K562 (cell line): ENCODE results near the gene GUCA1A. TPM values are rescaled to one million over a fixed set of nuclear protein-coding genes. Genes with fewer than 3 reads are reported as not detected.
A peak's percentile ranks its signal among the peaks of the same experiment; 100 is the strongest.

Experiments
- CBX8 ChIP-seq: fragments of 200-600 bp; sonication (generic); IDR thresholded peaks from 2 replicates; pipeline ENCODE4 v1.6.1; 2012; ENCODE audit warnings: borderline replicate concordance, mixed run types, low read depth, mild to moderate bottlenecking, moderate library complexity, mixed read lengths, low read length, control low read depth, inconsistent platforms; ENCODE audit not compliant: poor library complexity, severe bottlenecking; ENCODE audit errors: extremely low read depth
- EZH2 ChIP-seq: IDR thresholded peaks from 2 replicates; pipeline ENCODE4 v1.6.1; 2012; ENCODE audit warnings: low read depth, mild to moderate bottlenecking, inconsistent platforms, low read length, borderline replicate concordance
- GTF2E2 ChIP-seq: fragments of 200-800 bp; sonication (Bioruptor generic); IDR thresholded peaks from 2 replicates; pipeline ENCODE4 v1.6.1; 2016; ENCODE audit warnings: missing genetic modification characterization, missing compliant biosample characterization
- ILF3 ChIP-seq: fragments of 450-650 bp; IDR thresholded peaks from 2 replicates; pipeline ENCODE4 v1.6.1; 2018; ENCODE audit warnings: antibody characterized with exemption, mild to moderate bottlenecking, moderate library complexity, borderline replicate concordance
- NFRKB ChIP-seq: fragments of 450-650 bp; IDR thresholded peaks from 2 replicates; pipeline ENCODE4 v1.6.1; 2016; ENCODE audit warnings: low read depth
- POLR3A ChIP-seq: IDR thresholded peaks from 2 replicates; pipeline ENCODE4 v1.6.1; 2011; ENCODE audit warnings: borderline replicate concordance, mild to moderate bottlenecking, moderate library complexity; ENCODE audit not compliant: insufficient read length, insufficient read depth; ENCODE audit errors: extremely low read depth
- TAF9B ChIP-seq: fragments of 450-650 bp; IDR thresholded peaks from 2 replicates; pipeline ENCODE4 v1.6.1; 2018; ENCODE audit warnings: mild to moderate bottlenecking; ENCODE audit not compliant: partially characterized antibody
- ZNF12 ChIP-seq: sonication (generic); formaldehyde crosslinking; IDR thresholded peaks from 2 replicates; pipeline ENCODE4 v1.4.0; 2020; ENCODE audit warnings: mild to moderate bottlenecking, missing genetic modification reagents
- ZNF263 ChIP-seq: sonication (generic); formaldehyde crosslinking; IDR thresholded peaks from 2 replicates; pipeline ENCODE4 v1.8.0; 2022; ENCODE audit warnings: mild to moderate bottlenecking, missing genetic modification reagents, borderline replicate concordance
- ZNF436 ChIP-seq: fragments of 250-450, 450-650 bp; sonication (Bioruptor Pico); formaldehyde crosslinking; IDR thresholded peaks from 2 replicates; pipeline ENCODE4 v1.7.0; 2020; ENCODE audit warnings: mild to moderate bottlenecking
- ZNF583 ChIP-seq: fragments of 250-450 bp; sonication (Bioruptor Pico); IDR thresholded peaks from 2 replicates; pipeline ENCODE4 v1.4.0; 2020
- ZSCAN32 ChIP-seq: fragments of 450-650 bp; formaldehyde crosslinking; IDR thresholded peaks from 2 replicates; pipeline ENCODE4 v1.4.0; 2020; ENCODE audit warnings: mild to moderate bottlenecking, moderate library complexity
- polyA plus RNA-seq, 8 experiments: library from polyadenylated mRNA; depleted of rRNA in 4 of 8; stranded (reverse) in 5 of 8; unstranded in 3 of 8; fragments of >200 nt; fragmentation: Nextera tagmentation in 2 of 8; fragmentation: Illumina TruSeq in 1 of 8; extraction: Ambion mirVana in 2 of 8; extraction: Trizol in 1 of 8; gene quantifications; 2 replicates each; pipeline versions ENCODE4 v1.2.1 to v1.2.3, GENCODE V29; 2011 to 2014; ENCODE audit warnings: inconsistent platforms in 1 of 8, missing spikeins in 1 of 8
- total RNA-seq, 7 experiments: library from RNA; depleted of rRNA in 6 of 7; stranded (reverse); fragments of >200 nt in 6 of 7; fragmentation: Illumina TruSeq in 2 of 7; extraction: Trizol in 2 of 7; gene quantifications; 2 replicates each; pipeline versions ENCODE4 v1.2.1 to v1.2.3, GENCODE V29; 2011 to 2021; ENCODE audit warnings: low replicate concordance in 1 of 7
- TF ChIP-seq, protein P1 (sequence below): fragments of 450-650 bp; IDR thresholded peaks from 2 replicates; pipeline ENCODE4 v1.6.1; 2016
- TF ChIP-seq, protein P2 (sequence below): fragments of 200-800 bp; sonication (Bioruptor generic); IDR thresholded peaks from 2 replicates; pipeline ENCODE4 v1.6.1; 2017; ENCODE audit warnings: missing genetic modification characterization, missing compliant biosample characterization
- TF ChIP-seq, protein P3 (sequence below), 3 experiments: IDR thresholded peaks in 2 of 3; conservative IDR thresholded peaks in 1 of 3; 2 replicates each; pipeline ENCODE4 v1.5.1; 2011 to 2012; ENCODE audit warnings: low read length in 3 of 3, mild to moderate bottlenecking in 3 of 3, control low read depth in 2 of 3, improper control_type of control experiment in 1 of 3, inconsistent platforms in 1 of 3, low read depth in 1 of 3, mixed read lengths in 1 of 3, moderate library complexity in 1 of 3; ENCODE audit not compliant: insufficient read depth in 2 of 3
- TF ChIP-seq, protein P4 (sequence below): fragments of 450-650 bp; IDR thresholded peaks from 2 replicates; pipeline ENCODE4 v1.6.1; 2016; ENCODE audit warnings: borderline replicate concordance
- TF ChIP-seq, protein P5 (sequence below): fragments of 250-450 bp; sonication (Bioruptor Pico); IDR thresholded peaks from 2 replicates; pipeline ENCODE4 v1.5.0; 2021; ENCODE audit warnings: mild to moderate bottlenecking, borderline replicate concordance

GUCA1A gene
- total and polyA plus RNA-seq, 9 of the 15 experiments (the other 6 are each of a cell fraction or from before 2014, with no cell fraction given): not detected

DNA sequence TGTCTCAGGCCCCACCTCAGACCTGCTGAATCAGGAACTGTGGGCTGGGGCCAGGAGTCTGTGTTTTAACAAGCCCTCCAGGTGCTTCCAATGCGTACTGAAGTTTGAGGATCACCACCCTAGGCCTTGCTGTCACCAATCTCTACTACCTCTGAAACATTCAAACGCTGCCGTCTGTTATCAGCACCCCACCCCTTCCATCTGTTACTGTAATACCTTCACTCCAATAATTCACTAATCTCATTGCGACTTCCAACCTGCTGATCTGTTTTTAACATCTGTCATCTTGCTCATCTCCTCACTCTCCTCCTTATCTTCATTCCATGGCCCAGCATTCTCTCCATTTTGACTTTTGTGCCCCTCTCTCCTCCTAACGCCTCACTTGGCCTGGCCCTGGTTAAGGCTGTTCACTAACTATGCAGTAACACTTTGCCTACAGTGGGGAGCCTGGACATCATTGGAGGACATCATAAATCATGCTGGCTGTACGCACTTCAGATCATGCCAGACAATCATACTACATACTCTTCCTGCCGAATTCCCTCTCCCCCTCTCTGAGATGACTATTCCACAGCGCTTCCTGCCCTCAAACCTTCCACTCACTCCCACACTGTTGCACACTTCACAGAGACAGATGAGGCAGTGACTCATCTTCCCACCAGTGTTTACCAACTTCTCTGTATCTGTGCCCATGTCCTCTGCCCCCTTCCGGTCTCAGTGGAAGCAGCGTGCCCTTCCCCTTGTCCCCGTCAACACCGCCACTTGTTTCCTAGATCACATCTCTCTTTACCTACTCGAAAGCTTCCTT is 24.6 kb downstream of the GUCA1A start (continued):
- no peak for TF ChIP-seq POLR3A
- TF ChIP-seq, protein P1, sequence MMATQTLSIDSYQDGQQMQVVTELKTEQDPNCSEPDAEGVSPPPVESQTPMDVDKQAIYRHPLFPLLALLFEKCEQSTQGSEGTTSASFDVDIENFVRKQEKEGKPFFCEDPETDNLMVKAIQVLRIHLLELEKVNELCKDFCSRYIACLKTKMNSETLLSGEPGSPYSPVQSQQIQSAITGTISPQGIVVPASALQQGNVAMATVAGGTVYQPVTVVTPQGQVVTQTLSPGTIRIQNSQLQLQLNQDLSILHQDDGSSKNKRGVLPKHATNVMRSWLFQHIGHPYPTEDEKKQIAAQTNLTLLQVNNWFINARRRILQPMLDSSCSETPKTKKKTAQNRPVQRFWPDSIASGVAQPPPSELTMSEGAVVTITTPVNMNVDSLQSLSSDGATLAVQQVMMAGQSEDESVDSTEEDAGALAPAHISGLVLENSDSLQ: peak; percentile 96
- no peak for TF ChIP-seq ZNF12 (CRISPR knock-in tag)
- TF ChIP-seq TAF9B: peak; percentile 78
- TF ChIP-seq, protein P2, sequence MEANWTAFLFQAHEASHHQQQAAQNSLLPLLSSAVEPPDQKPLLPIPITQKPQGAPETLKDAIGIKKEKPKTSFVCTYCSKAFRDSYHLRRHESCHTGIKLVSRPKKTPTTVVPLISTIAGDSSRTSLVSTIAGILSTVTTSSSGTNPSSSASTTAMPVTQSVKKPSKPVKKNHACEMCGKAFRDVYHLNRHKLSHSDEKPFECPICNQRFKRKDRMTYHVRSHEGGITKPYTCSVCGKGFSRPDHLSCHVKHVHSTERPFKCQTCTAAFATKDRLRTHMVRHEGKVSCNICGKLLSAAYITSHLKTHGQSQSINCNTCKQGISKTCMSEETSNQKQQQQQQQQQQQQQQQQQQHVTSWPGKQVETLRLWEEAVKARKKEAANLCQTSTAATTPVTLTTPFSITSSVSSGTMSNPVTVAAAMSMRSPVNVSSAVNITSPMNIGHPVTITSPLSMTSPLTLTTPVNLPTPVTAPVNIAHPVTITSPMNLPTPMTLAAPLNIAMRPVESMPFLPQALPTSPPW (CRISPR knock-in tag): peak; percentile 49
- TF ChIP-seq, protein P3, sequence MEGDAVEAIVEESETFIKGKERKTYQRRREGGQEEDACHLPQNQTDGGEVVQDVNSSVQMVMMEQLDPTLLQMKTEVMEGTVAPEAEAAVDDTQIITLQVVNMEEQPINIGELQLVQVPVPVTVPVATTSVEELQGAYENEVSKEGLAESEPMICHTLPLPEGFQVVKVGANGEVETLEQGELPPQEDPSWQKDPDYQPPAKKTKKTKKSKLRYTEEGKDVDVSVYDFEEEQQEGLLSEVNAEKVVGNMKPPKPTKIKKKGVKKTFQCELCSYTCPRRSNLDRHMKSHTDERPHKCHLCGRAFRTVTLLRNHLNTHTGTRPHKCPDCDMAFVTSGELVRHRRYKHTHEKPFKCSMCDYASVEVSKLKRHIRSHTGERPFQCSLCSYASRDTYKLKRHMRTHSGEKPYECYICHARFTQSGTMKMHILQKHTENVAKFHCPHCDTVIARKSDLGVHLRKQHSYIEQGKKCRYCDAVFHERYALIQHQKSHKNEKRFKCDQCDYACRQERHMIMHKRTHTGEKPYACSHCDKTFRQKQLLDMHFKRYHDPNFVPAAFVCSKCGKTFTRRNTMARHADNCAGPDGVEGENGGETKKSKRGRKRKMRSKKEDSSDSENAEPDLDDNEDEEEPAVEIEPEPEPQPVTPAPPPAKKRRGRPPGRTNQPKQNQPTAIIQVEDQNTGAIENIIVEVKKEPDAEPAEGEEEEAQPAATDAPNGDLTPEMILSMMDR (IDR thresholded peaks at IDR 0.05 in 2 of 3, conservative IDR thresholded peaks at IDR 0.05 in 1 of 3; ENCODE audit: insufficient read depth in 2 of 3, low read depth in 1 of 3, low read length in 3 of 3): peak; percentile 10 to 16 (median 15); a peak in 1 of 6 replicates
- TF ChIP-seq, protein P4, sequence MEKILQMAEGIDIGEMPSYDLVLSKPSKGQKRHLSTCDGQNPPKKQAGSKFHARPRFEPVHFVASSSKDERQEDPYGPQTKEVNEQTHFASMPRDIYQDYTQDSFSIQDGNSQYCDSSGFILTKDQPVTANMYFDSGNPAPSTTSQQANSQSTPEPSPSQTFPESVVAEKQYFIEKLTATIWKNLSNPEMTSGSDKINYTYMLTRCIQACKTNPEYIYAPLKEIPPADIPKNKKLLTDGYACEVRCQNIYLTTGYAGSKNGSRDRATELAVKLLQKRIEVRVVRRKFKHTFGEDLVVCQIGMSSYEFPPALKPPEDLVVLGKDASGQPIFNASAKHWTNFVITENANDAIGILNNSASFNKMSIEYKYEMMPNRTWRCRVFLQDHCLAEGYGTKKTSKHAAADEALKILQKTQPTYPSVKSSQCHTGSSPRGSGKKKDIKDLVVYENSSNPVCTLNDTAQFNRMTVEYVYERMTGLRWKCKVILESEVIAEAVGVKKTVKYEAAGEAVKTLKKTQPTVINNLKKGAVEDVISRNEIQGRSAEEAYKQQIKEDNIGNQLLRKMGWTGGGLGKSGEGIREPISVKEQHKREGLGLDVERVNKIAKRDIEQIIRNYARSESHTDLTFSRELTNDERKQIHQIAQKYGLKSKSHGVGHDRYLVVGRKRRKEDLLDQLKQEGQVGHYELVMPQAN: 0 out of 2 replicates have a peak, but pooled peaks have one; percentile 66
- TF ChIP-seq, protein P5, sequence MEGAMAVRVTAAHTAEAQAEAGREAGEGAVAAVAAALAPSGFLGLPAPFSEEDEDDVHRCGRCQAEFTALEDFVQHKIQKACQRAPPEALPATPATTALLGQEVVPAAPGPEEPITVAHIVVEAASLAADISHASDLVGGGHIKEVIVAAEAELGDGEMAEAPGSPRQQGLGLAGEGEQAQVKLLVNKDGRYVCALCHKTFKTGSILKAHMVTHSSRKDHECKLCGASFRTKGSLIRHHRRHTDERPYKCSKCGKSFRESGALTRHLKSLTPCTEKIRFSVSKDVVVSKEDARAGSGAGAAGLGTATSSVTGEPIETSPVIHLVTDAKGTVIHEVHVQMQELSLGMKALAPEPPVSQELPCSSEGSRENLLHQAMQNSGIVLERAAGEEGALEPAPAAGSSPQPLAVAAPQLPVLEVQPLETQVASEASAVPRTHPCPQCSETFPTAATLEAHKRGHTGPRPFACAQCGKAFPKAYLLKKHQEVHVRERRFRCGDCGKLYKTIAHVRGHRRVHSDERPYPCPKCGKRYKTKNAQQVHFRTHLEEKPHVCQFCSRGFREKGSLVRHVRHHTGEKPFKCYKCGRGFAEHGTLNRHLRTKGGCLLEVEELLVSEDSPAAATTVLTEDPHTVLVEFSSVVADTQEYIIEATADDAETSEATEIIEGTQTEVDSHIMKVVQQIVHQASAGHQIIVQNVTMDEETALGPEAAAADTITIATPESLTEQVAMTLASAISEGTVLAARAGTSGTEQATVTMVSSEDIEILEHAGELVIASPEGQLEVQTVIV (CRISPR knock-in tag): no peak
- no peak for TF ChIP-seq ILF3
- 0 out of 2 replicates have a peak, but pooled peaks have one; percentile 25 for TF ChIP-seq ZNF583
- TF ChIP-seq CBX8: no peak
- TF ChIP-seq GTF2E2 (tag): no peak; the same call in 1 of the 2 replicates
- TF ChIP-seq ZSCAN32 (CRISPR knock-in tag): no peak
- no peak; the same call in 1 of the 2 replicates for TF ChIP-seq ZNF263 (CRISPR knock-in tag)
- peak; percentile 88 for TF ChIP-seq NFRKB
- no peak; the same call in 1 of the 2 replicates for TF ChIP-seq EZH2
- TF ChIP-seq ZNF436 (CRISPR knock-in tag): no peak
